Measurements from ENCODE around the gene CDC42SE2.
"Not testable (repeated sequence)": the region's sequence is repeated elsewhere in the genome, so short reads cannot be mapped to it uniquely, and the experiment has no call there.

Gene CDC42SE2

GRCh38 chr5:131367219-131367860, 103.5 kb downstream of the CDC42SE2 start:
- DNase-seq (ENCODE audit: low read depth) = no peak

DNA sequence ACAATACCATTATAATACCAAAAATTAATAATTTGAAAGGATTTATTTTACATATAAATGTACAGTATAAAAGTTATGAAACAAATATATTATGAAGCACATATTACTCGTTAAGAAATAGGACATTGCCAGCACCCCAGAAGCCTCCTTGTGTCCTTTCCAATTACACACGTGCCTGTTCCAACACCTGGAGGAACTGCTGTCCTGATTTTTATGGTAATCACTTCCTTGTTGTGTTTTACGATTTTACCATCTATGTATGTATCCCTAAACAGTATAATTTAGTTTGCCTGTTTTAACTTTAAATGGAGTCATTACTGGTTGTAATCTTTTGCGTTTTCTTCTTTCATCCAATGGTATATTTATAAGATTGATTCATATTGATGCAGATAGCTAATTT, 105.0 kb downstream of the CDC42SE2 start:
- DNase-seq (ENCODE audit: low read depth) = no peak

- no peak for DNase-seq (ENCODE audit: low read depth)
Observed at GRCh38 chr5:131369558-131369957, 105.7 kb downstream of the CDC42SE2 start.

- DNase-seq (ENCODE audit: low read depth) = no peak
Observed at GRCh38 chr5:131371835-131372234, 108.0 kb downstream of the CDC42SE2 start.

- DNase-seq (ENCODE audit: low read depth) = no peak
Observed at GRCh38 chr5:131373265-131373664, 109.4 kb downstream of the CDC42SE2 start.

DNA sequence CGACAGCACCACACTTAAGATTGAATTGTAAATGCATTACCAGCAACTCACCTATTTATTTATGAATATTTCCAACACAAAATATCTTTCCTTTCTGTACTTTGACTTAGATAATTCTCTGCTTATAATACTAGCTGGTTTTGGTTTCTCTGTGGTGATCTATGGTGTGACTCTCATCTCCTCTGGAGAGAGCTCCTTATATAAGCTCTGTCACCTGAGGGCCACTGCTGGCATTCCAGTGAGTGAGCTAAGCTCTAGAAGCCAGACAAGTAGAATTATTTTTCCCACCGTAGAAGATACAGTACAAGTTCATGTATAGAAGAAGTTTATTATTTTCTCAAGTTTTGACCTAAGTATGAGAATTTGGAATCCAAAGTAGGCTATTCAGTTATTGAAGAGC, 111.5 kb downstream of the CDC42SE2 start:
- no peak for DNase-seq (ENCODE audit: low read depth)

GRCh38 chr5:131377346-131377745, 113.5 kb downstream of the CDC42SE2 start:
- no peak for DNase-seq (ENCODE audit: low read depth)

DNA sequence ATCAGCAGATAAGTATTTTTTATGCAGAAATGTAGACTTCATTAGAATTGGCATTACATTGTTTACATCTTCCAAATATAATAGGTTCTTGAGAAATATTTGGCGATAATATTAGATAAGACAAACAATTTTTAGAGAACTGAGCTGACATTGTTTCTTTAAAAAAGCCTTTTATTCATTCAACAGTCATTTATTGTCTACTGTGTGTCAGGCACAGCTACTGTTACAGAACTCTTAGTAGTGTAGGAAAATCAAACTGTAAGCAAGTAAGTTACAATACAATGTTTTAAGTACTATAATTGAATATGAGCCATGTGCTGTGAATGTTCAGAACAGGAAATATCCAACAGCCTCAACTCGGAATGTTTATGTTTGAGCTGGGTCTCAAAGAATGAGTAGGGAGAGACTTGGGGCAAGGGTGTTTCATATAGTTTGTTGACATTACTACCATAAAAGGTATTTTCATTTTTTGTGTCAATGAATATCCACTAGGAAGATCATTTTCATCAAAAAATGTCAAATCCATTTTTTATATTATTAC, 114.0 kb downstream of the CDC42SE2 start:
- peak; percentile 68 for DNase-seq (ENCODE audit: low read depth)

DNA sequence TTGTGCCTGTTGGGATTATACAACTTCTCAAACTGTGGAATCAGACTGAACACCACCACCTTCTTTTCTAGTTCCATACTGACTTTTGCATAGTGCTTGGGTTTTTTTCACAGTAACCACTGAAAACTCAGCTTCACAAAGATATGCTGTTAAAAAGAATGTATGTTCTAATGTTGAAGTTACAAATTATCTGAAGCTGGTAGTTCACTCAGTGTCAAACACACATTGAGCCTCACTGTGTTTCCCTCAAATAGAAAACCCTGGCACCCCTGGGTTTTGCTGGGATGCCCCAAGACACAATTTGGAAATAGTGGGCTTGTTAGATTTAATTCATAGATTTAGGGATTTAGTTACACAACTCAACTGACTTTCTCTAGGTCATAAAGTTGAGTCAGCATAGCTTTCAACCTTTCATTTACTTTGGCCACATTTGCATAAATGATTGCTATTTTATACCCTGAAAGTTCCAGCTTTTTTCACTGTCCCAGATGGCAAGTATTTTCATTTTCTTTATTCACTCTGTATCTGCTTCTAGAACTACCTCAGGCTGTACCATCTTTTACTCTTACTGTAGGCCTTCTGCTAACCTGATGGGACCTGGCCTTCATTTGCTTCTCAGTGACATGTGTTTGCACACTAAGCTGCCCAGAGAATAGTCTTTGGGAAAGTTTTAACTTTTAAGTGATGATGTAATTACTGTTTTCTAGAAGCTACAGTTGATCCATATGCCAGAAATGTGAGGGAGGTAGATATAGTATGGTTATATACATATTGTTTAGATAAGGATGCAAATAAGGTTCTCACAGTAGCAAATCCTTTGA, 115.1 kb downstream of the CDC42SE2 start:
- no peak for DNase-seq (ENCODE audit: low read depth)

GRCh38 chr5:131379723-131380122, 115.9 kb downstream of the CDC42SE2 start:
- peak; percentile 57 for DNase-seq (ENCODE audit: low read depth)

DNA sequence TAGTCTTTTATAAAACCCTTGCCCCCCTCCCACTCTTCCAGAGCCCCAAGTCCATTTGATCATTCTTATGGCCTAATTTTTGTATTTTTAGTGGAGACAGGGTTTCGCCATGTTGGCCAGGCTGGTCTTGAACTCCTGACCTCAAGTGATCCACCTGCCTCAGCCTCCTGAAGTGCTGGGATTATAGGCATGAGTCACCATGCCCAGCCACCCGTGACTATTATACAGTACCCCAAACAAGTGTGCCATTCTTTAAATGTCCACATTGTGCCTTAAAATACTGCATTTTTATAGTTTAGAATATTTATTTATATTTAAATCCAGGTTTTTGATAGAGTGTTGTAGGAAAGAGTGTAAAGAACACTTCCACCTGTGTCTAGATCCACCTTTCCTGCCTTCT, 116.4 kb downstream of the CDC42SE2 start:
- DNase-seq (ENCODE audit: low read depth) = not testable (repeated sequence)

DNA sequence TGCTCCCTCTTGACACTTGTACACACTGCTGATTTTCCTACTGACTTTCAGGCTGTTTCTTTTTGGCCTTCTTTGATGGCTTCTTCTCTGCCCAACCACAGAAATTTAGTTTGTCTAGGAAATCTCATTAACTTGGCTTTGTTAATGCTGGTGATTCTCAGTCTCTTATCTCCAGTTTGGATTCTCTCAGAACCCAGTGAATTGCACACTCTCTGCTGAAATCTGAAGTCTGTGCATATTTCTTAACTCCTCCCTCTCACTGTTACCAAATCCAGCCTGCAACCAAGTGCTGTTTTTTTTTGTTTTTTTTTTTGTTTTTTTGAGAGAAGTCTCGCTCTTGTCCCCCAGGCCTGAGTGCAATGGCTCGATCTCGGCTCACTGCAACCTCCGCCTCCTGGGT, 117.2 kb downstream of the CDC42SE2 start:
- no peak for DNase-seq (ENCODE audit: low read depth)

DNA sequence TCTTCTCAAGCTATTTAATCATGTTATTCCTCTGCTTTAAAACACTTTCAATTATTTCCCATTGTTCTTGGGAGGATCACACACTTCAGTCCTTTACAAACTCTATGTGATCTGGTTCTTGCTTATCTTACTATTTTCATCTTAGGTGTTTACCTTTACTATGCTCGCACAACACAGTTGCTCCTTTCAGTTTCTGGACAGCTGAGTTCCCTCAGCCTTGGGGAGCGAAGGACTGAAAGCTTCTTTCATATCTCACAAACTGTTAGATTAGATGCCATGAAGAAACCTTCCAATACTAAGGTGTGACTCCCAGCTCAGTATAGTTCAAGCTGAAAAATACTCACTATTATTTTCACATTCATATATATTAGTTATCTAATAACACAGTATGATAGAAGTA, 117.9 kb downstream of the CDC42SE2 start:
- no peak for DNase-seq (ENCODE audit: low read depth)

DNA sequence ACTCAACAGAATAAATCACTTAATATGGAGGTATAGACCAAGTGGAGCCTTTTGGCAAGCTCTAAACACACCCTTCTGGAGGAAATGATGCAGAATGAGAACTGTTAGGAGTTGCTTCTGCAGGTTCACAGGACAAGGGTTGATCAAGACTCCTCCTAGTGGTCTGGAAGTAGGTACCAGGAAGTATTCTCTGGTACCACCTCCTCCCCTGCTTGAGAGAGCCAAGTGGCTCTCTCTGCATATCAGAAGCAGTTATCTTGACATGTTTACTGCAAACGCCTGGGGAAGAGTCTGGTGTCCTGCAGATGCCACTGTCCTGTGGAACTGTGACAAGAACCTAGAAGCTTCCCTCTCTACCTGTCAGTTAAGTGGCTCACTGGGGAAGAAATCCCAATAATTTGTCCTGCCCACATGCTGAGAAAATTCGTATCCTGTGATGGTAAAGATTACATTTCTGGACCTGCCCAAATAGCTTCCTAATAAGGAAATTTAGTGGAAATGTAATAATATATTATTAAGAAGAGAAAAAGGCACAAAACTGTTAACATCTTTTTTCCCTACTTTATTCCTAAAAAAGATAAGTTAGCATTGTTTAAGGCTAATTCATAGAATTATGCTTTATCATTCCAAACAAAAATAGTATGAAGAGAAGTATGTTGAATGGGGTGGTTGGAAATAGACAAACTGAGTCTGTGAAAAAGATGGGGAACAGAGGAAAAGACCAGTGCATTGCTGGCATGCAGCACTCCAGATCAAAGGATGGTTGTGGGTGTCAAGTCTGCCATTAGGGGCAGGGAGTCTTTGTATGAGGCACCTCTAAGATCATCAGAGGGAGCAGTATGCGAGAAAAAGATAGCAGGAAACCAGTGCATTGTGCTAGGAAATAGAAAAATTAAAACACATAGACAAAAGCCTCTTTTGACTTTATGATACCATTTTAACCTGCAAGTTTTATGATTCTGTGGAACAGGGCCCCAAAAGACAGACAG, 118.8 kb downstream of the CDC42SE2 start:
- DNase-seq (ENCODE audit: low read depth) = peak; percentile 67

- DNase-seq (ENCODE audit: low read depth) = no peak
Observed at GRCh38 chr5:131384173-131384572, 120.3 kb downstream of the CDC42SE2 start.

GRCh38 chr5:131384616-131385214, 120.9 kb downstream of the CDC42SE2 start:
- no peak for DNase-seq (ENCODE audit: low read depth)

DNA sequence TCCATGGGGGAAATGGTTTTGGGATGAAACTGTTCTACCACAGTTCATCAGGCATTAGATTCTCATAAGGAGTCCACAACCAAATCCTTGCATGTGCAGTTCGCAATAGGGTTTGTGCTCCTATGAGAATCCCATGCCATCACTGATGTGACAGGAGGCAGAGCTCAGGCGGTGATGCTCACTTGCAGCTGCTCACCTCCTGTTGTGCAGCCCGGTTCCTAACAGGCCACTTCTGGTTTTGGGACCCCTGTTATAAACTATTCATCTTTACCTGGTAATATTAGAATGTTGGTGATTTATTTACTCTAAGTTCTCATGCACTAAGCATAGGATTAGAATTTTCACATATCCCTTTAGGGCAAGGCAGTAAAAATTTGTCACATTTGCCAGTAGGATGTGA, 122.3 kb downstream of the CDC42SE2 start:
- DNase-seq (ENCODE audit: low read depth) = no peak

GRCh38 chr5:131386779-131387178, 122.9 kb downstream of the CDC42SE2 start:
- no peak for DNase-seq (ENCODE audit: low read depth)

- no peak for DNase-seq (ENCODE audit: low read depth)
Observed at GRCh38 chr5:131387255-131387654, 123.4 kb downstream of the CDC42SE2 start.

- no peak for DNase-seq (ENCODE audit: low read depth)
Observed at GRCh38 chr5:131389096-131389868, 125.4 kb downstream of the CDC42SE2 start.

DNA sequence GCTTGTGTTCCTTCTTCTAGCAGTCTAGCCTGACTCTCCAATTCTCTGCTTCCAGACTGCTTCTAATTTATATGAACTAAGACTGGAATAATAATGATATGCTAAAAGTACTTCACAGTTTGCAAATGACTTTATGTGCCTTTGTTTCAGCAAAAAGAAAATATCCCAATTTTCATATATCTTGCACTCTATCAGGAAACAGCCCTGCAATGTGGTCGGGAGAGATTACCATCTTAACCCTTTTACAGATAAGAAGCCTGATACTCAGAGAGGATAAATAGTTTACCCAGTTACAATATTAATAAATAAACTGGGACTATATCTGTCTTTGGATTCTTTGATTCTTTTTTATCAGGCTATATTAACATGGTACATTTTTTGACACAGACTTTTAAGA, 126.0 kb downstream of the CDC42SE2 start:
- no peak for DNase-seq (ENCODE audit: low read depth)
